Esophagus muscularis mucosa (tissue), 4 donors: ENCODE measurements around the gene NAPG. TPM values are rescaled to one million over a fixed set of nuclear protein-coding genes. Genes with fewer than 3 reads are reported as not detected.

Experiments used
- DNase-seq: peaks from one replicate; pipeline ENCODE4 v3.0.0-alpha.2; 2017; ENCODE audit errors: extremely low spot score
- H3K27ac ChIP-seq, 4 donors: fragments of 200-600 bp; sonication (generic); replicated peaks in 1 of 4; 1 replicate in 3 of 4; 2 replicates in 1 of 4; pipeline ENCODE4 v1.5.1; 2016 to 2019; ENCODE audit warnings: mild to moderate bottlenecking in 1 of 4
- H3K27me3 ChIP-seq, 4 donors: fragments of 200-600 bp; sonication (generic); one replicate each; pipeline versions ENCODE4 v1.5.1 to v1.6.0; 2016 to 2019
- H3K36me3 ChIP-seq, 4 donors: fragments of 200-600 bp; sonication (generic); one replicate each; pipeline ENCODE4 v1.5.1; 2016 to 2019
- H3K4me1 ChIP-seq, 4 donors: fragments of 200-600 bp; sonication (generic); one replicate each; pipeline ENCODE4 v1.5.1; 2016 to 2019
- H3K4me3 ChIP-seq, 4 donors: fragments of 200-600 bp; sonication (generic); 1 replicate in 2 of 4; 2 replicates in 2 of 4; pipeline ENCODE4 v1.5.1; 2016 to 2019; ENCODE audit warnings: mild to moderate bottlenecking in 4 of 4, moderate library complexity in 1 of 4
- H3K9me3 ChIP-seq, 4 donors: fragments of 200-600 bp; sonication (generic); 1 replicate in 3 of 4; 2 replicates in 1 of 4; pipeline ENCODE4 v1.5.1; 2016 to 2019
- CTCF ChIP-seq, 3 experiments: fragments of 200-600 bp in 2 of 3; fragments of 450-650 bp in 1 of 3; sonication (generic) in 2 of 3; IDR thresholded peaks; one replicate each; pipeline ENCODE4 v1.5.1; 2017 to 2019; ENCODE audit warnings: antibody characterized with exemption in 3 of 3, mild to moderate bottlenecking in 2 of 3, moderate library complexity in 1 of 3
- EP300 ChIP-seq: sonication (generic); formaldehyde crosslinking; IDR thresholded peaks from one replicate; pipeline ENCODE4 v1.6.1; 2017; ENCODE audit warnings: antibody characterized with exemption
- POLR2A ChIP-seq: fragments of 450-650 bp; IDR thresholded peaks from one replicate; pipeline ENCODE4 v1.6.1; 2017; ENCODE audit warnings: antibody characterized with exemption, moderate library complexity, mild to moderate bottlenecking, low read depth
- POLR2AphosphoS5 ChIP-seq, 2 donors: sonication (generic); formaldehyde crosslinking; IDR thresholded peaks; one replicate each; pipeline ENCODE4 v1.6.1; 2017; ENCODE audit warnings: antibody characterized with exemption in 2 of 2
- WGBS: methylation state at CpG from one replicate; pipeline ENCODE4 v1.1.5; 2018; 5-methylcytosine and 5-hydroxymethylcytosine counted together
- intact Hi-C: fragments of 100-400 bp; cut with DNase I; formaldehyde crosslinking; loops from one replicate; pipeline ENCODE4 v1.15.1; 2023
- total RNA-seq, 4 donors: library from RNA; depleted of rRNA; stranded (reverse); fragments of >200 nt; gene quantifications; one replicate each; pipeline versions ENCODE4 v1.1.0 to v1.2.1, GENCODE V29; 2016

Gene NAPG
- total RNA-seq, 4 donors from 2014 or later, result 32.1 to 39.5 (median 34.7) TPM

- Histone ChIP-seq H3K27me3 (no peaks in the 10 kb centered on the region), H3K9me3 (peaks cover 5 to 27% (median 17%) of the 10 kb centered on the region in 4 donors)
- intact Hi-C loops, result no loop called here
Observed at GRCh38 chr18:10508591-10508990, 17.2 kb upstream of the NAPG start.

GRCh38 chr18:10511236-10511635 is 14.6 kb upstream of the NAPG start:
- H3K4me1 ChIP-seq, result peaks cover 0 to 18% (median 6%) of the 10 kb centered on the region in 4 donors
- H3K4me3 ChIP-seq, result no peak overlapping the region
- H3K27me3 ChIP-seq, result no peaks in the 10 kb centered on the region
- TF ChIP-seq POLR2A (no peak), EP300 (no peak), CTCF (IDR thresholded peaks at IDR 0.05) (no peak), POLR2AphosphoS5 (IDR thresholded peaks at IDR 0.05) (no peak)
- intact Hi-C loops, result no loop called here
- no peak for DNase-seq
- H3K27ac ChIP-seq, result no peak overlapping the region
- H3K36me3 ChIP-seq, result no peaks in the 10 kb centered on the region
- 68% methylated on average over 2 of the region's 2 CpGs for WGBS
- peaks cover 5 to 17% (median 11%) of the 10 kb centered on the region in 4 donors for H3K9me3 ChIP-seq

More at GRCh38 chr18:10508591-10508990, 17.2 kb upstream of the NAPG start:
- Histone ChIP-seq H3K4me1 (peaks cover 0 to 6% (median 3%) of the 10 kb centered on the region in 4 donors), H3K36me3 (no peaks in the 10 kb centered on the region), H3K4me3 (no peak overlapping the region), H3K27ac (no peak overlapping the region)
- no peak for TF ChIP-seq EP300
- TF ChIP-seq POLR2A, result no peak
- no peak for TF ChIP-seq CTCF (IDR thresholded peaks at IDR 0.05)
- no peak for TF ChIP-seq POLR2AphosphoS5 (IDR thresholded peaks at IDR 0.05)
- no peak for DNase-seq

- peaks cover 8 to 29% (median 17%) of the 10 kb centered on the region in 4 donors for H3K4me1 ChIP-seq
- no peaks in the 10 kb centered on the region for H3K27me3 ChIP-seq
- no peaks in the 10 kb centered on the region for H3K36me3 ChIP-seq
- no peaks in the 10 kb centered on the region for H3K9me3 ChIP-seq
- WGBS, result 50% methylated on average over 3 of the region's 3 CpGs
- DNase-seq, result no peak
- H3K4me3 ChIP-seq, result no peak overlapping the region
- intact Hi-C loops, result no loop called here
- TF ChIP-seq CTCF (IDR thresholded peaks at IDR 0.05) (no peak), EP300 (no peak), POLR2AphosphoS5 (IDR thresholded peaks at IDR 0.05) (no peak), POLR2A (no peak)
- H3K27ac ChIP-seq, result peak overlapping the region in 3 of 4 donors; percentile 22 to 55 (median 41)
Observed at GRCh38 chr18:10514082-10514481, 11.7 kb upstream of the NAPG start.

GRCh38 chr18:10514601-10515000 is 11.2 kb upstream of the NAPG start:
- no peak for TF ChIP-seq POLR2AphosphoS5 (IDR thresholded peaks at IDR 0.05)
- no peak for TF ChIP-seq EP300
- TF ChIP-seq CTCF (IDR thresholded peaks at IDR 0.05), result no peak
- no peak for TF ChIP-seq POLR2A
- Histone ChIP-seq H3K4me1 (peaks cover 12 to 34% (median 22%) of the 10 kb centered on the region in 4 donors), H3K27me3 (no peaks in the 10 kb centered on the region), H3K4me3 (no peak overlapping the region), H3K36me3 (no peaks in the 10 kb centered on the region), H3K9me3 (no peaks in the 10 kb centered on the region), H3K27ac (peak overlapping the region in 1 of 4 donors; percentile 29)
- no peak for DNase-seq
- intact Hi-C loops, result no loop called here

GRCh38 chr18:10515456-10515855 is 10.4 kb upstream of the NAPG start:
- H3K4me3 ChIP-seq, result no peak overlapping the region
- no peak for DNase-seq
- intact Hi-C loops, result loop anchor here (5.0 kb wide), 1 partner anchor 163 kb away; no protein-coding TSS in a partner anchor
- TF ChIP-seq POLR2A (no peak), CTCF (IDR thresholded peaks at IDR 0.05) (no peak), EP300 (no peak)
- no peaks in the 10 kb centered on the region for H3K9me3 ChIP-seq
- 72% methylated on average over 4 of the region's 4 CpGs for WGBS
- H3K27ac ChIP-seq, result peak overlapping the region in 2 of 4 donors; percentile 5 to 13
- peaks cover 12 to 41% (median 30%) of the 10 kb centered on the region in 4 donors for H3K4me1 ChIP-seq
- no peaks in the 10 kb centered on the region for H3K36me3 ChIP-seq
- H3K27me3 ChIP-seq, result no peaks in the 10 kb centered on the region
